ENCODE data around the gene ATXN1.

ATXN1 gene

DNA sequence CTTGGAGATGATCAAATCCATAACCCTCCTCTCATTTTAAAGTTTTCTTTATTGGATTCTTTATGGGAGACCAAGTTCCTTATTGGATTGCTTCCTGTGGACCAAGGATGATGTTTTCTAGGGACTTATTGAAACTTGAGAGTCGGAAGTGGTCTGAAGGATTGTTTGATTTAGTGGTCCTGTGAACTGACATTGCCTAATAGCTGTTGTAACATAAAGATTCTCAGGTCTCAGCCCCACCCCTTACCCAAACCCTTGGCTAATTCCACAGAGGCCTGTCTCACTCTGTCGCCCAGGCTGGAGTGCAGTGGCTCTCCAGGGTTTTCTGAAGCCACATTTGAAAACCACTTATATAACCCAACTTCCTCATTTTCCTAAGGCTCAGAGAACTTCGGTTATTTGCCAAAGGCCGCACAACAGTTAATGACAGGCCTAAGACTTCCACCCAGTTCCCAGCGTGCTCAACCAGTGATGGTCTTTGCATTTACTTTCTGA lies 77.0 kb downstream of the ATXN1 start:
- in situ Hi-C loops (cut with MboI; ENCODE audit: low sequenced_read_pairs), result no loop called here

DNA sequence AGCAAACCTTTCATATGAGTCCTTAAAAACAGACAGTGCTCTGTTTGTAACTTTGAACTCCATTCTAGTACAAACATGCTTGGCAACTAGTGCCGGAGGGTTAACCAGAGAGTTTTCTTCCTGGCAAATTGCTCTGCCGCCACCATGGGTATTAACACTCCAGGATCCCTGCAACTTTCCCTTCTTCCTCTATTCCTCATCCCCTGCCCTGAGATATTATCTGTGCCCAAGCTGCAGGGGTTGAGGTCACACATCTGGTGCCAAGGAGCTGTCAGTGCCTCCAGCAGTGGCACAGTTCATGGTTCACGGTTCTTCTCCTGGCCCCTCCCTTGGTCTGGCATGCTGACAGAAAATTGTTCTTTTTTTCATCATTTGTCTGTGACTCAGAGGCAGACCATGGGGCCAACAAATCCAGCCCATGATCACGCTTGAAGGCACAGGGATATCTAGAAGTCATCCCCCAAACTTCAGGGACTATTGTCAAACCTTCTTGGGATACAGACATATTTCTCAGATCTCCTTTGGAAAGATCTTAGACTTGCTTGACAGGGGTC lies 77.5 kb downstream of the ATXN1 start:
- in situ Hi-C loops (cut with MboI; ENCODE audit: low sequenced_read_pairs), result no loop called here

DNA sequence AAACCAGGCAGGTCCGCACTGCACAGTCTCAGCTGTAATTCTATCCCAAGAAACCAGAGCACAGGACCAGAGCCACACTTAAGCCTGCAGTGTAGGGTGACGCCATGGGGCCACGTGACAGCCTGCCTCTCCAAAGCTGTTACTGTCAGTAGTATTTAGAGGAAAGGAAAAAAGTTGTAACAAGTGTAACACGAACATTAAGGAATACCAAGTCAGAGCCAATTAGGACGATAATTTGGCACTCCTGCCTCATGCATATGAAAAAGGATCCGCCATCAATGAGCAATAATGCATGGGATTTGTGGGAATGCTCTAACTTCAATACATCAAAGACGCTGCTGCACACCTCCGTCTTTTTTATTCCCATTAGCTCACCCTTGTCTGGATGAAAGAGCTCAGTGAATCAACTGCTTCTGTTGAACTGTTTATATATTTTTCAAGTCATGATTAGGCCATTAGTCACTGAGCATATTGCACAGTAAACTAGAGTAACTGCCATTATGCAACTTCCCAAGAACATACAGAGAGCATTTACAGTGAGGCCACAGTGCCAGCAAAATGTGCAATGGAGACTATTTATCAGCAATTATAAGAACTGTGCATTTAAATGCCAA lies 79.9 kb downstream of the ATXN1 start:
- in situ Hi-C loops (cut with MboI; ENCODE audit: low sequenced_read_pairs), result no loop called here

DNA sequence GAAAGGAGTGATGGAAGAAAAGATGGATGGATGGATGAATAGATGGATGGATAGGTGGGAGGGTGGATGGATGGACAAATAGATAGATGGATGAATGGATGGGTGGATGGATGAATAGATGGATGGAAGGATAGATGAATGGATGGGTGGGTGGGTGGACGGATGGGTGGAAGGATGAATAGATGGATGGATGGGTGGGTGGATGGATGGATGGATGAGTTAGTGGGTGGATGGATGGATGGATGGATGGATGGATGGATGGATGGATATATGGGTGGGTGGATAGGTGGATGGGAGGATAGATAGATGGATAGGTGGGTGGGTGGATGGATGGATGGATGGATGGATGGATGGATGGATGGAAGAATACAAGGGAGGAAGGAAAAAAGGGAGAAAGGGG lies 82.2 kb downstream of the ATXN1 start:
- in situ Hi-C loops (cut with MboI; ENCODE audit: low sequenced_read_pairs), result no loop called here

DNA sequence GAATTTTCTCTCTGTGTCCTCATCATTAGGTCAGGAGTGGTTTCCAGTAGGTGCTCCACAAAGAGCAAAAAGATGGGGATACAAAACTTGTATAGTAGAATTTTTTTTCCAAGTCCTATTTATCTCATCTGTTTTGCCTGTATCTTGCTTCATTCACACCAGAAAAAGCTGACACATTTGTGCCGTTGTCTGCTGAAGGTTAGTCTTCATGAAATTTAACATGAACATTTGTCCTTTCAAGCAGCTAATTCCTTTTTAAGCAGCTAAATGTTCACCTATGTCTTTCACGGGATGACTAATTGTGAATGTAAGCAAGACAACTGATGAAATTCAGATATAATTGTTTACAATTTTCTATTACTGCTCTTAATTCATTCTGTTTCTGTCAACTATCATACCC lies 83.8 kb downstream of the ATXN1 start:
- in situ Hi-C loops (cut with MboI; ENCODE audit: low sequenced_read_pairs), result no loop called here

DNA sequence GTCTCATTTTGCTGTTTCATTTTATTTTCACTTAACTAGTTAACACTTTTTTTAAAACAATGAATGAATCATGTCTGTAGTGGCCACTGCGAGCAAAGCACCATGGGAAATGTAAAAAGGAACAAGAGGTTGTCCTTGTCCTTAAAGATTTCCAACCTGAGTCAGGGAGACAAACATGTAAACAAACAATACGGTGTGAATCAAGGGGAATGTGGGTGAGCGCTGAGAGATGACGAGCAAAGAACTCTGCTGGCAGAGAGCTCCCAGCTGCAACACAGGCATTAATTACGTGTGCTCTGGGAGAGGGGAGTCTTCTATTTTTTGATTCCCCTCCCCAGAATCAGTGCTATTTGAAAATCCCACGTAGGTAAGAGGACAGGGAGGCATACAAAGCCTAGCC lies 84.3 kb downstream of the ATXN1 start:
- in situ Hi-C loops (cut with MboI; ENCODE audit: low sequenced_read_pairs), result no loop called here

DNA sequence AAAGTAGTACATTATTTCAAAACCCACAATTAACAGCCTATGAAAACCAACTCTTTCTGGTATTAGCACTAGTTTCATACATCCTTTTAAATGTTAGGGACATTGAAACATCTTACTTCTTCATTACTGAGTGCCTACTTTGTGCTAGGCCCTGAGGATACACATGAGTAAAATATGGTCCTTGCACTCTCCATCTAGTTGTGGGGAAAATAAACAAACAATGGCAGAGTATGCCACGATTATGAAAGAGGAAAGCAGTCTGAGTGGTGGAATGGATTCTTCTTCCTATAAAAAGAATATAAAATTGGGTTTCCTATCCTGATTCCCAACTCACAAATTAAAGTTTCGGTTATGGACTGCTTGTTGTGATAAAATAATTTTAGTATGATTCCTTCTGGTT lies 84.9 kb downstream of the ATXN1 start:
- in situ Hi-C loops (cut with MboI; ENCODE audit: low sequenced_read_pairs), result no loop called here

DNA sequence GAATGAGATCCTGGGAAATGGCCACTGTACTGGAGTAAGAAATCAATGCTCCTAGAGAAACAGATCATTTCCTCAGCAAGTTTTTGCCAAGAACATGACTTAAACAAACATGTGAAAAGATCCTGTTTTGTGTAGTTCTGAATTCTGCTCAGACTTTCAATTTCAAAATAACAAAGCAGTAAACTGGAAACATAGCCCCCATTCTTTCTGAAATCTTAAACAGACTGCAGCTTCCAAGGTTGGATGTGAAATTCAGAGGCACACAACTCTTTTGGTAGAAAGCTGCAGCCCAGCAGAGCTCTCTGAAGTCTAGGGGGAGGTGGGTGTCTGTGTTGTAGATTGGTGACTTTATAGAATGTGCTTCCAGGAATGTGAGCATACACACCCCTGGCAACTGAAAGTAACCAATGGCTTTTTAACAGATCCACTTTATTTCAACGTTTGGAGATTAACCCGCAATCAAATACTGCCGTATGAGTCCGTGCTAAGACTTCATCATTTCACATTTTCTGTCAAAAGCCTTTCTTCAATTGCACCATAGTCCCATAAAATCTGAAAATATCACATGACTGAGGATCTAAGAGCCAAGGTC lies 86.4 kb downstream of the ATXN1 start:
- in situ Hi-C loops (cut with MboI; ENCODE audit: low sequenced_read_pairs), result no loop called here

DNA sequence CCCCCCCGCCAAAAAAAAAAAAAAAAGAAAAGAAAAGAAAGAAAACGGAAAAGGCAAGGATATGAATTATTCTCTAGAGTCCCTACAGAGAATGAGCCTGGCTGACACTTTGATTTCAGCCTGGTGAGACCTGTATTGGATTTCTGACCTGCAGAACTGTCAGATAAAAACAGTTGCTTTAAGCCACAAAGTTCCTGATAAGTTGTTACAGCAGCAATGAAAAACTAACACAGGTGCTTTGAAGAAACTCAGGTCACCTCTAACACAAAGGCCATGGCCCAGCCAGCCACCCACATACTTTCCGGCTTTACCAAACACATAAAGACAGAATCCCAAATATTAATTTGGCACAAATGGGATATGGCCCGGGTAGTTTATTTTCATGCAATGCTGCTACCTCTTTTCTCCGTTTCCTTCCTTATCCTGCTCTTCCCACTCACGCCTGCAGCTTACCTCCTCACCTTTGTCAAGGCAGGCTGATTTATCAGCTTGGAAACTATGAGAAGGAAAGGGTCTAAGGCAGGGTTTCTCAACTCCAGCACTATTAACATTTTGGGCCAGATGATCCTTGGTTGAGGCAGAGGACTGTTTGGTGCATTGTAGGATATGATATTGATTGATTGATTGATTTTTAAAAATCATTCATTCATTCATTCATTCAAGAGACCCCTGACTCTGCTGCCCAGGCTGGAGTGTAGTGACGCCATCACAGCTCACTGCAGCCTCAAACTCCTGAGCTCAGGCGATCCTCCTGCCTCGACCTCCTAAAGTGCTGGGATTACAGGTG lies 88.1 kb downstream of the ATXN1 start:
- in situ Hi-C loops (cut with MboI; ENCODE audit: low sequenced_read_pairs), result no loop called here

DNA sequence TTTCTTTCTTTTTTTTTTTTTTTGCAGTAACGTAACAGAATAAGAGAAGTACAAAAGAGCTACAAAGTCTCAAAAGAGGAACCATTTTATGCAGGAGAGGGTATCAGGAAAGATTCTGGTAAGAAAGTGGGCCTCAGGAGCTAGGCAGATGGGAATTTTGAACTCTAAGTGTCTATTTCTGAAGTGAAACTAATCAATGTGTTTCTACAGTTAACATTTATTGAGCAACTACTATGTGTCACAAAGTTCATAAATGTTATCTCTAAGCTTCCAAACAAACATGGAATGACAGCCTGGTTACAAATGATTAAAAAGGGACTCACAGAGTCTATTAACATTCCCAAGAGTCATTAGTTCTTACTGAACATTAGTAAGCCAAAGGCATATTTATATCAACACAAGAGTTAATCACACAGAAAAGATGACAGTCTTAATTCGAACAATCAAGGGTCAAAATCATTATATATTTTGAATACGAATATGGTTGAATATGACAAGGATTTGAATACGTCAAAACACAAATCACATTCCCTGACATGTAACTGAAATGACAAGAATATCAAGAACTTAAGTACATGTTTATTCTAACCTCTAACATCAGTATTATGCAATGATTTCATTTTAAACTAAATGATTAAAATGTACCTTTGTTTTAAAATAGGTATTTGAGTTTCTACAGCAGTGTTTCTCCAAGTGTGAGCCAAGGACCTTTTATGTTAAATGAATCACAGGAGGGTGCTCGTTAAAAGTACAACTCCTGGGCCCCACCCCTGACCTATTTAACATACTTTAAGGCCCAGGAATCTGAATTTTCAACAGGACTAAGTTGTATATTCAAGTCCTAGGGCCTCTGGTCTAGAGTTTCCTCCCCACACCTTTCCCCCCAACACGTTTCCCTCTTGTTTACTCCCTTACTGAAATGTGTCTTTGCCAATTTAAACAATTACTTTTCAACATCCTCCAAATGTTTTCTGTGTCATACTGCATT lies 89.7 kb downstream of the ATXN1 start:
- in situ Hi-C loops (cut with MboI; ENCODE audit: low sequenced_read_pairs), result no loop called here

DNA sequence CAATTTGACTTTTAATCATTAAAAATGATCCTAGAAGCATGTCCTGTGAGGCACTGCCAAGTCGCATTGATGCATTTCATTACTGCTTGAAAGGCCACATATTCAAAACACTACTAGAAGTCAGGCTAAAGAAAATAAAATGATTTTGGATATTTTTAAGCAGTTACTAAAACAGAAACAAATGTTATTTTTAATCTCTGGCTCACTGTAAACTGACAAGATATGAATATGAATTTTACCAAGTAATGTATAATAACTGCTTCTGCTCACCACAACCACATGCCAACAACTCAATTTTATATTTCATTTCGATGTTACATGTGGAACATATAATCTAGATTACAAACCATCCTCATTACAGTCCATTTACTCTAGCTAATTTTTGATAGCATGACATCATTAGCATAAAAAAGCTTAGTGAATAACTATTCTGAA lies 90.6 kb downstream of the ATXN1 start:
- in situ Hi-C loops (cut with MboI; ENCODE audit: low sequenced_read_pairs), result no loop called here

DNA sequence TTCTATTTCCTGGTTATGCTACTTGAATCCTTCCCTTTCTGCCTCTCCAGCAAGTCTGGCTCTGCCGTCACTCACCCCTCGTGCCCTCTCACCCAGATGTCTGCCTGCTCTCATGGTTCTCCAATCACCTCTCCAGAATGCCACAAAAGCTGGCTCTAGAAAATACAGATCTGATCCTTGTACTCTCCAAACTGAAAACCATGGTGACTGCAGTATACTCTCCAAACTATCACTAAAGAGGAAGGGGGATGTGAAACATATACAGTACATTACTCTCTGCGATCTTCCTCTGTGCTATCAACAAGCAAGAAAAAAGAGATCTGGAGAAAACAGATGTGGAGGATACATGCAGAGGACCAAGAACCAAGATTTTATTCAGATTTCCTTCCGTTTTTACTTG lies 91.1 kb downstream of the ATXN1 start:
- in situ Hi-C loops (cut with MboI; ENCODE audit: low sequenced_read_pairs), result no loop called here

DNA sequence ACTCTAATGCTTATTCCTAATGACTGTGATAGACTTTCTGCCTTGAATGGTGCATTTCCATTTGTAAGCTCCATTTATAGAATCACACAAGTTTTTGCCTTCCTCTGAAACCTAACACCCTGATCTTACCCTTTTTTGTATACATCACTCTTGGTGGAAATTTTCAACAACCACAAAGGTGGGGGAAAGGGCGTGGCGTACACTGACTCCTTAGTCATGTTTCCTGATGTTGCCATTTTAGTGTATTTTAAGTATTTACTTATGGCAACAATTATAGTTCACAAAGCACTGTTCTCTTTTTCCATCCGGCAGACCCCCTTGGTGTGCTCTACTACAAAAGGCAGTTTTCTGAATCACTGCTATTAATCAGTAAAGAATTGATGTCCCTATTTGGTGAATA lies 92.0 kb downstream of the ATXN1 start:
- in situ Hi-C loops (cut with MboI; ENCODE audit: low sequenced_read_pairs), result no loop called here

DNA sequence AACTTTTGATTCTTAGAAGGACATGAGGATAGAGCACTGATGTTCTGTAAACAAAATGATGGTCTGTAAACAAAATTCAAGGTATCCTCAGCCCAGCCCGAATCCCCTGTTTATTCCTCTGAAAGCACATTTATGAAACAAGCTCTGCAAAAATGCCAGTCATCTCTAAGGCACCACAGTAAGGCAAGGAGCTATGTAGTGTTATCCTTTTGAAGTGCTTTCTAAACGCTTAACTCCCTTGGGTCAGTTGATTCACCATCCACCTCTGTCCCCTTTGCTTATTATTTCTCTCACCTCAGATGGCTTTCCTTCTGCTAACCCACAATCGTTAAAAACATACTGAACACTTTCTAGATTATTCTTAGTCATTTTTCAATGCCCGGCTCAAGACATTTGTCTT lies 93.8 kb downstream of the ATXN1 start:
- in situ Hi-C loops (cut with MboI; ENCODE audit: low sequenced_read_pairs), result no loop called here

DNA sequence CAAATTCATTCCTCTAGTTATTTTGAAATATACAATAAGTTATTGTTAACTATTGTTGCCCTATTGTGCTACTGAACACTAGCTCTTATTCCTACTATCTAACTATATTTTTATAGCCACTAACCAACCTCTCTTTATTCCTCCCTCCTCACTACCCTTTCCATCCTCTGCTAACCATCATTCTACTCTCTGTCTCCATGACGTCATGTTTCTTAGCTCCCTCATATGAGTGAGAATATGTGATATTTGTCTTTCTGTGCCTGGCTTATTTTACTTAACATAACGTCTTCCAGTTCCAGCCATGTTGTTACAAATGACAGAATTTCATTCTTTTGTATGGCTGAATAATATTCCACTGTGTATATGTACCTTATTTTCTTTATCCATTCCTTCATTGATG lies 95.3 kb downstream of the ATXN1 start:
- in situ Hi-C loops (cut with MboI; ENCODE audit: low sequenced_read_pairs), result no loop called here

DNA sequence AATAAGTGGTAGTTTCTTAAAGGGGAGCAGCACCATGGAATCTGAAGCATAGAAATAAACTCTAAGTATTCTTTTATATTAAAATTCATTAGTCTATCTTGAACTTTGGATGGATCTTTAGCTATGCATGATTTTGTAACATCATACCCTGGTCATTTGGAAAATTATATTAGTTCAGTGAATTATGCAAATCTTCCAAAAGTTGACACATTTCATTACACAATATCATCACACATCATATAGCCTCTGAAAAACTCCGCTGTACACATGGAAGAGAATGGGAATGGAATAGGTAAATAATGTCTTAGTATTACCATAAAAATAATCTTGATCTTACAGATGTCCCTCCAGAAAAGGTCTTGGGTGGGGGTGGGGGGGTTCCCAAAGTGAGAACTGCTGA lies 96.1 kb downstream of the ATXN1 start:
- in situ Hi-C loops (cut with MboI; ENCODE audit: low sequenced_read_pairs), result no loop called here

DNA sequence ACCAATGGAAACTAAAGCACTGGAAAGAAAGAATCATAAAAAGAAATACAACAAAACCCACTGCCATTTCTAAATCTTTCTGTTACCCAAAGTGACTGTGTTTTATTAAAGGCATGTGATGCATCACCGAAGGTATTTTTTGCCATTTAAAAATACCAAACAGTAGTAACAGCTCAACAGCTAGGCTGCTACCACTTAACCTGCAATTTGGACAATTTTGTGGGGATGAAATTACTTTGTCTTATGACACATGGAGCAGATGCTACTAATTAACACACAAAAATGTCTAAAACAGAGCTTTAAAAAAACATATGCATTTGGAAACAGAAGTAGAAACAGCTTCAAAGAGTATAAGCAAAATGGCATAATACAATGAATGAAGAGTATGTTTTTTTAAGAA lies 97.4 kb downstream of the ATXN1 start:
- in situ Hi-C loops (cut with MboI; ENCODE audit: low sequenced_read_pairs), result no loop called here

DNA sequence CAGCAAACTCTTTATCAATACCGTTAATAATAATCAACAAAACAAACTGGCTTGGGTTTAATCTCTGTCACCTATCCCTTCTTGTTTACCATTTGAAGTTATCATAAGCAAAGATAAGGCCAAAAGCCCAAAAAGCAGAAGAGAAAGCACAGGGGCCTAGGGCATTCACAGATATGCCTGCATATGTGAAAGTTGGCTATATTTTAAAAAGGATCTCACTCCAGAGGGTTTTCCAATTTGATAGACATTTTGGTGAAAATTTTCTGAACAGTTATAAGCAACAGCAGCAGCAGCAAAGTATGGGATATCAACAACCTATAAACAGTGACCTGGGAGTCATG lies 101.1 kb downstream of the ATXN1 start:
- in situ Hi-C loops (cut with MboI; ENCODE audit: low sequenced_read_pairs), result no loop called here

DNA sequence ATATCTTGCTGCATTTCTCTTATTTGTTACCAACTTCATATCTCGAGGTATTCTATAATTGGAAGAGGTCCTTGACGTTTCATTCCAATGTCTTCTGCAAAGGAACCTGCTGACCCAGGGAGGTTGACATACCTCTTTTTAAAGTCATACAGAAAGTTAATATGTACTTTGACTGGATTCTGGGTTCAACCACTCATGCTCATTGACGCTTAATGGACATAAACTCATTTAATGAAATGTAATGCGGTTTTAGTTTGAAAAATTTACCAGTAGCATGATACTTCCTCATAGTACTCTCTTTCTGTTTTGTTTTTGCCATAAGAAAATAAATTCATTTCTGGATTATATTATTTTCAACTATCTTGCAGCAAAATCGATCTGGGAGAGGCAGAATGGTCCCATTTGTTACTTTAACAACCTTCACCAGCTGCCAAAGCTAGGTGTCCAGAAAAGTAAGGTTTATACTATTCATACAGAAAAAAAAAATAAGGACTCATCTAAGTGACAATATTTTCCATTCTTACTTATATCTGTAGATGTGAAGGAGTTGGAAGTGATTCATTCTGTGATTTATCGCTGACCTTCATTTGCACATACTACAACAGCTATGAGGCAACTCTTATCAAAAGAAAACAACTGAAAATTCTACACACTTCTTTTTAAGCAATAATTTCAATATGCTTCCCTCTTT lies 101.6 kb downstream of the ATXN1 start:
- in situ Hi-C loops (cut with MboI; ENCODE audit: low sequenced_read_pairs), result no loop called here

DNA sequence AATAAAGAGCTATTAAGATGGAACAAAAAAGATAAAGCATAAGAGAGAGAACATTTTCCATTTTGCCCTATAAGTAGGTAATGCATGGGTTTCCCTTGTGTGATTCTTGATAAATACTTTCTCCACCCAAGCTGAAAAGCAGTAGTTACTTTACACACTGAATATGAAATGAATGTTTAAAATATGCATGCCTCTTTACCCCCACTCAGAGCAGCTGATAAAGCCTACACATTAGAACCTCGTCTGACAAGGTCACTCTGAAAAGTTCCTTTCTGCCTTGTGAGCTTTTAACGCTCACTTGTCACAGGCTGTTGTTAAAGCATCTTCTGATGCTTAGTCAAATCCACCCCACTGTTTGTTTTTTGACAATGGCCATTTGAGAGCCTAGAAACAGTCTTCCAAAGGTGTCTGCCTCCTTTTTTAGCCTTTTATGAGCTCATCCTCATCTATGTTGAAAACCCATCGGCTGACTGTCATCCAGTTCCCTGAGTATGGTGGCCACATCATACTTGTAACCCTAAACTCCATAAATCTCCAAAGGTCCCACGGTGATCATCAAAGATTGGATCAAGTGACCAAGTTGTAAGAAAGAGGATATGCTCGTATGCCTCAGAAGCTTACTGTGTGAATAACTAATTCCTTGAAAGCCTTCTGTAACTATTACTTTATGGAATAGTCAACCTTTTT lies 102.8 kb downstream of the ATXN1 start:
- in situ Hi-C loops (cut with MboI; ENCODE audit: low sequenced_read_pairs), result no loop called here

All from HL-60/S4 treated with phorbol 12-myristate 13-acetate at 8.2 ng/mL for 4 days and 3 days (cell line).